Upper lobe of left lung (tissue), 4 donors: ENCODE results near the gene UGT1A1.

Experiments
- EP300 ChIP-seq, 4 donors: sonication (generic); formaldehyde crosslinking; IDR thresholded peaks; one replicate each; pipeline ENCODE4 v1.5.1; 2017; ENCODE audit warnings: antibody characterized with exemption in 4 of 4, control low read depth in 2 of 4
- TF ChIP-seq, protein P1 (sequence below), 6 experiments: fragments of 450-650 bp in 4 of 6; fragments of 200-600 bp in 2 of 6; sonication (generic) in 2 of 6; IDR thresholded peaks; one replicate each; pipeline ENCODE4 v1.5.1; 2016 to 2019; ENCODE audit warnings: antibody characterized with exemption in 6 of 6

DNA sequence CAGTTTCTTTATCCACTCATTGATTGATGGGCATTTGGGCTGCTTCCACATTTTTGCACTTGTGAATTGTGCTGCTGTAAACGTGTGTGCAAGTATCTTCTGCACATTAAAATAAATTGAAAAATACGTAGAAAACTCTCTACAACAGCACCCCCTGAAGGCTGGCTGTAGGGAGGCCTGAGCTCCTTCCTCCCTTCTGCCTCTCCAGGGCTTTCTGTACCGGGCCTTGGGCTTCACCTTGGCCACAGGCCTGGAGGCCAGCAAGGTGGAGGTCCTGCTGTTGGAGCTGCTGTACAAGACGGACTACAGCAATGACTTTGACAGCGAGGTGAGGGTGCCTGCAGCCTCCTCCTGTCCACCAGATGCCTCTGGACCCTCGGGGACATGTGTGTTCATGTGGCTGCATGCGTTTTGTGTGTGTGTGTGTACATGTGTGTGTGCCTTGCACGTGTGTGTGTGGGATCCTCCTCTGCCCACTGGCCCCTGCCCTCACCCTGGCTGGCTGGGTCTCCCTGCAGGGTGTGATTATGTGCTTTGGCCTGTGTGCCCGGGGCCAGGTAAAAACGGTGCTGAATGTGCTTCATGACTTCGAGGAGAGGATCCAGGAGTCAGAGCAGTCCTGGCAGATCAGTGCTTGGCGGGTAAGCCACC lies 47.3 kb downstream of the UGT1A1 start:
- TF ChIP-seq, protein P1, sequence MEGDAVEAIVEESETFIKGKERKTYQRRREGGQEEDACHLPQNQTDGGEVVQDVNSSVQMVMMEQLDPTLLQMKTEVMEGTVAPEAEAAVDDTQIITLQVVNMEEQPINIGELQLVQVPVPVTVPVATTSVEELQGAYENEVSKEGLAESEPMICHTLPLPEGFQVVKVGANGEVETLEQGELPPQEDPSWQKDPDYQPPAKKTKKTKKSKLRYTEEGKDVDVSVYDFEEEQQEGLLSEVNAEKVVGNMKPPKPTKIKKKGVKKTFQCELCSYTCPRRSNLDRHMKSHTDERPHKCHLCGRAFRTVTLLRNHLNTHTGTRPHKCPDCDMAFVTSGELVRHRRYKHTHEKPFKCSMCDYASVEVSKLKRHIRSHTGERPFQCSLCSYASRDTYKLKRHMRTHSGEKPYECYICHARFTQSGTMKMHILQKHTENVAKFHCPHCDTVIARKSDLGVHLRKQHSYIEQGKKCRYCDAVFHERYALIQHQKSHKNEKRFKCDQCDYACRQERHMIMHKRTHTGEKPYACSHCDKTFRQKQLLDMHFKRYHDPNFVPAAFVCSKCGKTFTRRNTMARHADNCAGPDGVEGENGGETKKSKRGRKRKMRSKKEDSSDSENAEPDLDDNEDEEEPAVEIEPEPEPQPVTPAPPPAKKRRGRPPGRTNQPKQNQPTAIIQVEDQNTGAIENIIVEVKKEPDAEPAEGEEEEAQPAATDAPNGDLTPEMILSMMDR (IDR thresholded peaks at IDR 0.05): no peak
- TF ChIP-seq EP300 (IDR thresholded peaks at IDR 0.05): no peak
